GM19035 (cell line): ENCODE measurements around the gene PSTPIP1.

Experiments
- ATAC-seq: cut with Tn5 transposase; IDR thresholded peaks from one replicate; pipeline ENCODE4 v1.9.1; 2021; ENCODE audit not compliant: unreplicated experiment

PSTPIP1 gene

GRCh38 chr15:76978522-76979330 is 16.2 kb upstream of the PSTPIP1 start:
- ATAC-seq = no peak

- ATAC-seq = no peak
These were observed 15.5 kb upstream of the PSTPIP1 start for GRCh38 chr15:76979331-76979925.

GRCh38 chr15:76979996-76980520 is 14.9 kb upstream of the PSTPIP1 start:
- ATAC-seq = no peak

- no peak for ATAC-seq
These were observed 12.6 kb upstream of the PSTPIP1 start for GRCh38 chr15:76982356-76982755.

GRCh38 chr15:76982756-76983155 is 12.2 kb upstream of the PSTPIP1 start:
- ATAC-seq = no peak

GRCh38 chr15:76983590-76984375 is 11.1 kb upstream of the PSTPIP1 start:
- no peak for ATAC-seq

- no peak for ATAC-seq
These were observed 8.2 kb upstream of the PSTPIP1 start for GRCh38 chr15:76986743-76987142.

GRCh38 chr15:76987276-76987675 is 7.7 kb upstream of the PSTPIP1 start:
- no peak for ATAC-seq

- ATAC-seq = peak; percentile 62
These were observed 6.7 kb upstream of the PSTPIP1 start for GRCh38 chr15:76987896-76988860.

GRCh38 chr15:76988867-76989780 is 5.8 kb upstream of the PSTPIP1 start:
- peak; percentile 6 for ATAC-seq

- no peak for ATAC-seq
These were observed 3.9 kb upstream of the PSTPIP1 start for GRCh38 chr15:76991048-76991447.

GRCh38 chr15:76991741-76992645 is 2.9 kb upstream of the PSTPIP1 start:
- ATAC-seq = no peak

- no peak for ATAC-seq
These were observed 1.7 kb upstream of the PSTPIP1 start for GRCh38 chr15:76993114-76993725.

- no peak for ATAC-seq
These were observed 925 bp upstream of the PSTPIP1 start for GRCh38 chr15:76994001-76994400.

GRCh38 chr15:76994496-76994895 is 430 bp upstream of the PSTPIP1 start:
- ATAC-seq = no peak

GRCh38 chr15:76996076-76996525 is 1.2 kb downstream of the PSTPIP1 start:
- ATAC-seq = no peak

GRCh38 chr15:76996526-76997401 is 1.8 kb downstream of the PSTPIP1 start:
- no peak for ATAC-seq
